MG63 (cell line): Measurements from ENCODE around the gene SPRED2. TPM values are rescaled to one million over a fixed set of nuclear protein-coding genes. Genes with fewer than 3 reads are reported as not detected.
"Not testable (repeated sequence)": the region's sequence is repeated elsewhere in the genome, so short reads cannot be mapped to it uniquely, and the experiment has no call there.

Source experiments
- DNase-seq: peaks from one replicate; pipeline ENCODE4 v3.0.0-alpha.2; 2020
- H3K27me3 ChIP-seq: fragments of 250-450 bp; sonication (Bioruptor Pico); 2 replicates; pipeline ENCODE4 v1.5.1; 2020; ENCODE audit warnings: mild to moderate bottlenecking, moderate library complexity
- H3K36me3 ChIP-seq: fragments of 250-450 bp; sonication (Bioruptor Pico); 2 replicates; pipeline ENCODE4 v1.5.1; 2020; ENCODE audit warnings: mild to moderate bottlenecking, moderate library complexity
- H3K4me3 ChIP-seq: fragments of 250-450 bp; sonication (Bioruptor Pico); 2 replicates; pipeline ENCODE4 v1.5.1; 2020; ENCODE audit warnings: mild to moderate bottlenecking, moderate library complexity
- H3K9me3 ChIP-seq: fragments of 250-450 bp; sonication (Bioruptor Pico); 2 replicates; pipeline ENCODE4 v1.5.1; 2020; ENCODE audit warnings: mild to moderate bottlenecking, moderate library complexity
- total RNA-seq: library from RNA; depleted of rRNA; stranded (reverse); fragments of >200 nt; shearing (Covaris generic); gene quantifications from 2 replicates; pipeline ENCODE4 v1.2.3, GENCODE V29; 2014; ENCODE audit warnings: low replicate concordance

The SPRED2 gene
- total RNA-seq, 1 experiment from 2014 or later, result 3.8 TPM

- no peaks in the 10 kb centered on the region for H3K27me3 ChIP-seq
- no peak for DNase-seq
- no peaks in the 10 kb centered on the region for H3K9me3 ChIP-seq
- no peak overlapping the region for H3K4me3 ChIP-seq
- peaks cover 16% of the 10 kb centered on the region for H3K36me3 ChIP-seq
These were observed 111.5 kb downstream of the SPRED2 start for GRCh38 chr2:65320946-65321345.

GRCh38 chr2:65320042-65320725 lies 112.2 kb downstream of the SPRED2 start:
- no peaks in the 10 kb centered on the region for H3K27me3 ChIP-seq
- peaks cover 23% of the 10 kb centered on the region for H3K36me3 ChIP-seq
- H3K9me3 ChIP-seq, result no peaks in the 10 kb centered on the region
- peak; percentile 73 for DNase-seq
- H3K4me3 ChIP-seq, result no peak overlapping the region

- no peaks in the 10 kb centered on the region for H3K27me3 ChIP-seq
- H3K4me3 ChIP-seq, result no peak overlapping the region
- H3K36me3 ChIP-seq, result peaks cover 28% of the 10 kb centered on the region
- no peak for DNase-seq
- no peaks in the 10 kb centered on the region for H3K9me3 ChIP-seq
These were observed 112.7 kb downstream of the SPRED2 start for GRCh38 chr2:65319674-65320041.

- H3K9me3 ChIP-seq, result no peaks in the 10 kb centered on the region
- no peak for DNase-seq
- H3K36me3 ChIP-seq, result peaks cover 33% of the 10 kb centered on the region
- no peaks in the 10 kb centered on the region for H3K27me3 ChIP-seq
- no peak overlapping the region for H3K4me3 ChIP-seq
These were observed 113.2 kb downstream of the SPRED2 start for GRCh38 chr2:65319072-65319673.

- no peak for DNase-seq
- H3K36me3 ChIP-seq, result peaks cover 43% of the 10 kb centered on the region
- H3K4me3 ChIP-seq, result no peak overlapping the region
- no peaks in the 10 kb centered on the region for H3K9me3 ChIP-seq
- H3K27me3 ChIP-seq, result no peaks in the 10 kb centered on the region
These were observed 114.6 kb downstream of the SPRED2 start for GRCh38 chr2:65317841-65318240.

GRCh38 chr2:65317351-65317750 lies 115.0 kb downstream of the SPRED2 start:
- H3K36me3 ChIP-seq, result peaks cover 48% of the 10 kb centered on the region
- not testable (repeated sequence) for H3K9me3 ChIP-seq, DNase-seq, H3K4me3 ChIP-seq, H3K27me3 ChIP-seq

- H3K36me3 ChIP-seq, result peaks cover 58% of the 10 kb centered on the region
- DNase-seq, result peak; percentile 96
- H3K4me3 ChIP-seq, result no peak overlapping the region
These were observed 116.3 kb downstream of the SPRED2 start for GRCh38 chr2:65316072-65316471.

GRCh38 chr2:65314801-65315441 lies 117.5 kb downstream of the SPRED2 start:
- Histone ChIP-seq H3K9me3 (no peaks in the 10 kb centered on the region), H3K36me3 (peaks cover 64% of the 10 kb centered on the region), H3K4me3 (no peak overlapping the region), H3K27me3 (no peaks in the 10 kb centered on the region)
- no peak for DNase-seq

More at GRCh38 chr2:65316072-65316471, 116.3 kb downstream of the SPRED2 start:
- no peaks in the 10 kb centered on the region for H3K27me3 ChIP-seq
- no peaks in the 10 kb centered on the region for H3K9me3 ChIP-seq

GRCh38 chr2:65313954-65314256 lies 118.5 kb downstream of the SPRED2 start:
- Histone ChIP-seq H3K4me3 (no peak overlapping the region), H3K9me3 (no peaks in the 10 kb centered on the region), H3K27me3 (no peaks in the 10 kb centered on the region), H3K36me3 (peaks cover 61% of the 10 kb centered on the region)
- DNase-seq, result no peak

- no peak for DNase-seq
These were observed 119.1 kb downstream of the SPRED2 start for GRCh38 chr2:65313126-65313953.

GRCh38 chr2:65311596-65311995 lies 120.8 kb downstream of the SPRED2 start:
- no peaks in the 10 kb centered on the region for H3K27me3 ChIP-seq
- peaks cover 59% of the 10 kb centered on the region for H3K36me3 ChIP-seq
- no peak overlapping the region for H3K4me3 ChIP-seq
- no peak for DNase-seq
- no peaks in the 10 kb centered on the region for H3K9me3 ChIP-seq

More at GRCh38 chr2:65313126-65313953, 119.1 kb downstream of the SPRED2 start:
- H3K27me3 ChIP-seq, result no peaks in the 10 kb centered on the region
- no peaks in the 10 kb centered on the region for H3K9me3 ChIP-seq
- H3K4me3 ChIP-seq, result no peak overlapping the region
- H3K36me3 ChIP-seq, result peaks cover 64% of the 10 kb centered on the region

GRCh38 chr2:65311049-65311448 lies 121.3 kb downstream of the SPRED2 start:
- Histone ChIP-seq H3K36me3 (peaks cover 55% of the 10 kb centered on the region), H3K4me3 (no peak overlapping the region), H3K9me3 (no peaks in the 10 kb centered on the region), H3K27me3 (no peaks in the 10 kb centered on the region)
- DNase-seq, result no peak

GRCh38 chr2:65309699-65310098 lies 122.7 kb downstream of the SPRED2 start:
- Histone ChIP-seq H3K9me3 (no peaks in the 10 kb centered on the region), H3K4me3 (no peak overlapping the region), H3K36me3 (peaks cover 43% of the 10 kb centered on the region), H3K27me3 (no peaks in the 10 kb centered on the region)
- DNase-seq, result no peak

GRCh38 chr2:65305934-65306333 lies 126.5 kb downstream of the SPRED2 start:
- Histone ChIP-seq H3K9me3 (no peaks in the 10 kb centered on the region), H3K4me3 (no peak overlapping the region), H3K36me3 (peaks cover 13% of the 10 kb centered on the region), H3K27me3 (no peaks in the 10 kb centered on the region)
- no peak for DNase-seq

- Histone ChIP-seq H3K36me3 (no peaks in the 10 kb centered on the region; the same call in 1 of the 2 replicates), H3K9me3 (no peaks in the 10 kb centered on the region), H3K27me3 (no peaks in the 10 kb centered on the region), H3K4me3 (no peak overlapping the region; the same call in 1 of the 2 replicates)
- peak; percentile 85 for DNase-seq
These were observed 131.4 kb downstream of the SPRED2 start for GRCh38 chr2:65300761-65301711.

- H3K9me3 ChIP-seq, result no peaks in the 10 kb centered on the region
- H3K4me3 ChIP-seq, result no peak overlapping the region
- DNase-seq, result peak; percentile 98
- no peaks in the 10 kb centered on the region for H3K27me3 ChIP-seq
- no peaks in the 10 kb centered on the region for H3K36me3 ChIP-seq
These were observed 132.2 kb downstream of the SPRED2 start for GRCh38 chr2:65300134-65300760.
